Psoas muscle (tissue), 8 donors: ENCODE measurements around the gene INO80. TPM values are rescaled to one million over a fixed set of nuclear protein-coding genes. Genes with fewer than 3 reads are reported as not detected.

Experiments used
- ATAC-seq, 4 donors: fragments of 200-7000 bp; cut with Tn5 transposase; one replicate each; pipeline ENCODE4 v1.9.1; 2020; ENCODE audit warnings: moderate library complexity in 3 of 4, mild to moderate bottlenecking in 2 of 4
- DNase-seq, 2 donors: peaks; one replicate each; pipeline ENCODE4 v3.0.0-alpha.2; 2020
- H3K27ac ChIP-seq: fragments of 200-600 bp; one replicate; pipeline ENCODE4 v1.8.0; 2022
- H3K27me3 ChIP-seq, 3 donors: fragments of 200-600 bp in 1 of 3; one replicate each; pipeline versions ENCODE4 v1.6.1 to v1.8.0; 2013 to 2022; ENCODE audit warnings: low read length in 2 of 3, mild to moderate bottlenecking in 2 of 3, moderate library complexity in 1 of 3; ENCODE audit not compliant: insufficient read depth in 3 of 3
- H3K36me3 ChIP-seq, 2 donors: fragments of 200-600 bp in 1 of 2; one replicate each; pipeline versions ENCODE4 v1.6.1 to v1.8.0; 2013 to 2022; ENCODE audit warnings: low read depth in 1 of 2, mild to moderate bottlenecking in 1 of 2, moderate library complexity in 1 of 2; ENCODE audit not compliant: insufficient read depth in 1 of 2
- H3K4me1 ChIP-seq: fragments of 200-600 bp; one replicate; pipeline ENCODE4 v1.8.0; 2022
- H3K4me3 ChIP-seq: fragments of 200-600 bp; one replicate; pipeline ENCODE4 v1.8.0; 2022; ENCODE audit warnings: mild to moderate bottlenecking
- H3K9me3 ChIP-seq: fragments of 200-600 bp; one replicate; pipeline ENCODE4 v1.8.0; 2022
- WGBS, 3 donors: extraction: QIAGEN DNeasy Blood & Tissue Kit; methylation state at CpG; one replicate each; pipeline versions ENCODE4 v1.1.6 to v1.1.7; 2013; 5-methylcytosine and 5-hydroxymethylcytosine counted together
- intact Hi-C, 2 donors: fragments of 100-400 bp; cut with DNase I; formaldehyde crosslinking; loops; one replicate each; pipeline versions ENCODE4 v1.11.0 to v1.14.2; 2022
- polyA plus RNA-seq, 3 donors: library from polyadenylated mRNA; stranded (reverse); fragments of 200-250 nt; gene quantifications; one replicate each; pipeline ENCODE4 v1.2.3, GENCODE V29; 2013
- total RNA-seq, 4 donors: library from RNA; stranded (reverse); fragmentation: NEBNext Ultra II Directional in 2 of 4; extraction: Animal tissue kit (Norgen Biotek cat#: 25700) in 2 of 4; gene quantifications; one replicate each; pipeline versions ENCODE4 v1.2.1 to v1.2.4, GENCODE V29; 2021 to 2023
- TF ChIP-seq, protein P1 (sequence below): fragments of 200-600 bp; IDR thresholded peaks from one replicate; pipeline ENCODE4 v1.8.0; 2022; ENCODE audit warnings: antibody characterized with exemption
- donor health status: healthy with polysubstance abuse.
- donor health status: DM: no; HTN: no; CAD: no; lungs with moderate emphysema.
- donor health status: Bipolar disorder and iron deficiency.
- donor health status: healthy.
- donor health status: DM: yes; HTN: yes; CAD: no.
- donor health status: DM: no; HTN: no; CAD: no.
- donor health status: DM: no; HTN: no; CAD: no.
- donor health status: DM: yes; HTN: yes; CAD: no.

Gene INO80
- total and polyA plus RNA-seq, 7 donors, result 12.4 to 30.5 (median 20.1) TPM

- ATAC-seq, result peak; percentile 64 to 81 (median 72)
- H3K4me1 ChIP-seq, result peaks cover 30% of the 10 kb centered on the region
- H3K36me3 ChIP-seq, result no peaks in the 10 kb centered on the region
- intact Hi-C loops, result loop anchor here (2.0 to 5.0 kb wide), 4 partner anchors 34 to 76 kb away; no protein-coding TSS in a partner anchor
- no peaks in the 10 kb centered on the region for H3K9me3 ChIP-seq
- WGBS, 3 donors, result 1 to 2% (median 2%) methylated on average over 42 to 92 of the region's 92 CpGs
- H3K27me3 ChIP-seq, result no peaks in the 10 kb centered on the region
- TF ChIP-seq, protein P1, sequence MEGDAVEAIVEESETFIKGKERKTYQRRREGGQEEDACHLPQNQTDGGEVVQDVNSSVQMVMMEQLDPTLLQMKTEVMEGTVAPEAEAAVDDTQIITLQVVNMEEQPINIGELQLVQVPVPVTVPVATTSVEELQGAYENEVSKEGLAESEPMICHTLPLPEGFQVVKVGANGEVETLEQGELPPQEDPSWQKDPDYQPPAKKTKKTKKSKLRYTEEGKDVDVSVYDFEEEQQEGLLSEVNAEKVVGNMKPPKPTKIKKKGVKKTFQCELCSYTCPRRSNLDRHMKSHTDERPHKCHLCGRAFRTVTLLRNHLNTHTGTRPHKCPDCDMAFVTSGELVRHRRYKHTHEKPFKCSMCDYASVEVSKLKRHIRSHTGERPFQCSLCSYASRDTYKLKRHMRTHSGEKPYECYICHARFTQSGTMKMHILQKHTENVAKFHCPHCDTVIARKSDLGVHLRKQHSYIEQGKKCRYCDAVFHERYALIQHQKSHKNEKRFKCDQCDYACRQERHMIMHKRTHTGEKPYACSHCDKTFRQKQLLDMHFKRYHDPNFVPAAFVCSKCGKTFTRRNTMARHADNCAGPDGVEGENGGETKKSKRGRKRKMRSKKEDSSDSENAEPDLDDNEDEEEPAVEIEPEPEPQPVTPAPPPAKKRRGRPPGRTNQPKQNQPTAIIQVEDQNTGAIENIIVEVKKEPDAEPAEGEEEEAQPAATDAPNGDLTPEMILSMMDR, result peak; percentile 80
- DNase-seq, result peak; percentile 83 to 88
- H3K27ac ChIP-seq, result peak overlapping the region; percentile 73
- H3K4me3 ChIP-seq, result peak overlapping the region; percentile 71
Observed at GRCh38 chr15:40941528-40942336, 174.3 kb downstream of the INO80 start.

GRCh38 chr15:40941068-40941527, 175.0 kb downstream of the INO80 start:
- Histone ChIP-seq H3K4me3 (peak overlapping the region; percentile 71), H3K4me1 (peaks cover 35% of the 10 kb centered on the region), H3K27ac (peak overlapping the region; percentile 73), H3K36me3 (no peaks in the 10 kb centered on the region), H3K27me3 (no peaks in the 10 kb centered on the region), H3K9me3 (no peaks in the 10 kb centered on the region)
- DNase-seq (no peak), ATAC-seq (no peak)
- intact Hi-C loops, result loop anchor here (2.0 to 5.0 kb wide), 3 partner anchors 34 to 76 kb away; no protein-coding TSS in a partner anchor
- TF ChIP-seq, protein P1, result no peak
- 31% methylated on average over 7 of the region's 7 CpGs for WGBS, 3 donors

DNA sequence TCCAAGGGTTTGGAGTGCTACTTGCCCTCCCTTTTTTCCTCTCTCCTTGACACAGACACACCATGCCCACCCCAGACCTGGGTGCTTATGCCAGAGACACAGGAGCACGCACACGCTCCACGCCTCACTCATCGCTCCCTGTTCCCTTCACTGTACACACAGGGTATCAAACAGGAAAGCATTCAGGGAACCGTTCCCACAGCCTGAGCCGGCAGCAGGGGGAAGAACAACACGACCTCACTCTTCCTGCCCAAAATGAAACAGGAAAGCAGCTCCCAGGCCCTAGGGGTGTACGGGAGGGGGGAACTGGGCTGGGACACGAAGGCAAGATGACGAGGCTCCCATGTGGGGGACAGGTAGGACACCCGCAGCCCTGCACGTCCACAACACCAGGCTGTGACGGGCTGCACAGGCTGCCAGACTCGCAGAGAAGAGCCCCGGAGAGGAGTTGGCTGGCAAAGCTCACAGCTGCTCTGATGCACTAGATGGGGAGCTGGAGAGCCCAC, 175.7 kb downstream of the INO80 start:
- ATAC-seq, result no peak

DNA sequence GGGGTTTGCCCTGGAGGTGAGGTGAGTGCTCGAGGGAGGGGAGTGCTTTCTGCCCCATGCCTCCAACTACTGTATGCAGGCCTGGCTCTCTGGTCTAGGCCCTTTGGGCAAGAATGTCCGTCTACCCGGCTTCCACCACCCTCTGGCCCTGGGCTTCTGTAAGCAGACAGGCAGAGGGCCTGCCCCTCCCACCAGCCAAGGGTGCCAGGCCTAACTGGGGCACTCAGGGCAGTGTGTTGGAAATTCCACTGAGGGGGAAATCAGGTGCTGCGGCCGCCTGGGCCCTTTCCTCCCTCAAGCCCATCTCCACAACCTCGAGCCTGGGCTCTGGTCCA, 177.6 kb downstream of the INO80 start:
- DNase-seq (no peak), ATAC-seq (no peak)
- Histone ChIP-seq H3K36me3 (no peaks in the 10 kb centered on the region), H3K4me3 (peak overlapping the region; percentile 66), H3K27me3 (no peaks in the 10 kb centered on the region), H3K4me1 (peaks cover 35% of the 10 kb centered on the region), H3K9me3 (no peaks in the 10 kb centered on the region), H3K27ac (no peak overlapping the region)
- WGBS, 3 donors, result 82 to 84% (median 82%) methylated on average over 6 of the region's 6 CpGs
- TF ChIP-seq, protein P1, result no peak
- intact Hi-C loops, result no loop called here

More for the DNA sequence above, 175.7 kb downstream of the INO80 start:
- TF ChIP-seq, protein P1, result no peak
- Histone ChIP-seq H3K36me3 (no peaks in the 10 kb centered on the region), H3K27me3 (no peaks in the 10 kb centered on the region), H3K4me1 (peaks cover 35% of the 10 kb centered on the region), H3K4me3 (peak overlapping the region; percentile 71), H3K9me3 (no peaks in the 10 kb centered on the region), H3K27ac (peak overlapping the region; percentile 73)
- WGBS, 3 donors, result 36 to 47% (median 40%) methylated on average over 15 of the region's 15 CpGs
- DNase-seq, result peak in 1 of 2 donors; percentile 66
- intact Hi-C loops, result loop anchor here (2.0 to 5.0 kb wide), 3 partner anchors 33 to 77 kb away; no protein-coding TSS in a partner anchor
